Upper lobe of right lung (tissue), 1 donor: ENCODE data around the gene XRCC1. TPM values are rescaled to one million over a fixed set of nuclear protein-coding genes. Genes with fewer than 3 reads are reported as not detected.

Experiments
- ATAC-seq: fragments of 200-7000 bp; cut with Tn5 transposase; one replicate; pipeline ENCODE4 v1.9.1; 2020; ENCODE audit warnings: mild to moderate bottlenecking, moderate library complexity
- DNase-seq: peaks from one replicate; pipeline ENCODE4 v3.0.0-alpha.2; 2020
- H3K27ac ChIP-seq: fragments of 200-600 bp; one replicate; pipeline ENCODE4 v1.8.0; 2022
- H3K27me3 ChIP-seq: fragments of 200-600 bp; one replicate; pipeline ENCODE4 v1.8.0; 2022; ENCODE audit warnings: mild to moderate bottlenecking
- H3K36me3 ChIP-seq: fragments of 200-600 bp; one replicate; pipeline ENCODE4 v1.8.0; 2022
- H3K4me1 ChIP-seq: fragments of 200-600 bp; one replicate; pipeline ENCODE4 v1.8.0; 2022
- H3K4me3 ChIP-seq: fragments of 200-600 bp; one replicate; pipeline ENCODE4 v1.8.0; 2022; ENCODE audit warnings: mild to moderate bottlenecking
- H3K9me3 ChIP-seq: fragments of 200-600 bp; one replicate; pipeline ENCODE4 v1.8.0; 2022
- CTCF ChIP-seq: fragments of 200-600 bp; IDR thresholded peaks from one replicate; pipeline ENCODE4 v1.8.0; 2022; ENCODE audit warnings: antibody characterized with exemption
- intact Hi-C: fragments of 100-400 bp; cut with DNase I; formaldehyde crosslinking; loops from one replicate; pipeline ENCODE4 v1.11.0; 2022
- total RNA-seq: library from RNA; stranded (reverse); fragmentation: NEBNext Ultra II Directional; extraction: Animal tissue kit (Norgen Biotek cat#: 25700); gene quantifications from one replicate; pipeline ENCODE4 v1.2.1, GENCODE V29; 2021
- donor health status: DM: no; HTN: yes; CAD: no; lungs with severe emphysema.

The XRCC1 gene
- total RNA-seq, 1 donor from 2014 or later: 23.8 TPM

DNA sequence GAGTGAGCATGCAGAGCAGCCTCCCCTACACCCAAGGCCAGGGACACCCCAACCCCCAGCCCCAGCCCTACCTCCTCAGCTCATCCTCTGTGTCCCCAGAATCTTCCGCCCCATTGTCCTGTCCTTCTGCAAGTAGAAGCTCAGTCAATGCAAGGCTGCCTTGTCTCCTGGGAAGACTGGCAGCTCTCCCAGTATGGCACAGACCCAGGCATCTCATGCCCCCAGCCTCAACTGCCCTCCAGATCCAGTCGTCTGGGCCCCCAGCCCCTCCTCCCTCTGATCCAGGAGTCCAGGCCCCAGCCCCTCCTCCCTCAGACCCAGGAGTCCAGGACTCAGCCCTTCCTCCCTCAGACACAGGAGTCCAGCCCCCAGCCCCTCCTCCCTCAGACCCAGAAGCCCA, 29.3 kb downstream of the XRCC1 start:
- Histone ChIP-seq H3K27ac (no peak overlapping the region), H3K4me1 (no peaks in the 10 kb centered on the region), H3K36me3 (peaks cover 61% of the 10 kb centered on the region), H3K4me3 (no peak overlapping the region), H3K27me3 (no peaks in the 10 kb centered on the region), H3K9me3 (no peaks in the 10 kb centered on the region)
- no peak for TF ChIP-seq CTCF
- ATAC-seq (no peak), DNase-seq (no peak)
- intact Hi-C loops: no loop called here

GRCh38 chr19:43545276-43545675, 30.1 kb downstream of the XRCC1 start:
- Histone ChIP-seq H3K27me3 (no peaks in the 10 kb centered on the region), H3K4me3 (no peak overlapping the region), H3K27ac (no peak overlapping the region), H3K4me1 (no peaks in the 10 kb centered on the region), H3K36me3 (peaks cover 59% of the 10 kb centered on the region), H3K9me3 (no peaks in the 10 kb centered on the region)
- intact Hi-C loops: no loop called here
- no peak for TF ChIP-seq CTCF
- DNase-seq: no peak
- ATAC-seq: no peak

- no peaks in the 10 kb centered on the region for H3K27me3 ChIP-seq
- peaks cover 57% of the 10 kb centered on the region for H3K36me3 ChIP-seq
- no peak for TF ChIP-seq CTCF
- no peak overlapping the region for H3K27ac ChIP-seq
- no peak for ATAC-seq
- no peak for DNase-seq
- H3K4me1 ChIP-seq: no peaks in the 10 kb centered on the region
- H3K4me3 ChIP-seq: no peak overlapping the region
- intact Hi-C loops: no loop called here
- H3K9me3 ChIP-seq: no peaks in the 10 kb centered on the region
Observed at GRCh38 chr19:43544077-43544476, 31.2 kb downstream of the XRCC1 start.

DNA sequence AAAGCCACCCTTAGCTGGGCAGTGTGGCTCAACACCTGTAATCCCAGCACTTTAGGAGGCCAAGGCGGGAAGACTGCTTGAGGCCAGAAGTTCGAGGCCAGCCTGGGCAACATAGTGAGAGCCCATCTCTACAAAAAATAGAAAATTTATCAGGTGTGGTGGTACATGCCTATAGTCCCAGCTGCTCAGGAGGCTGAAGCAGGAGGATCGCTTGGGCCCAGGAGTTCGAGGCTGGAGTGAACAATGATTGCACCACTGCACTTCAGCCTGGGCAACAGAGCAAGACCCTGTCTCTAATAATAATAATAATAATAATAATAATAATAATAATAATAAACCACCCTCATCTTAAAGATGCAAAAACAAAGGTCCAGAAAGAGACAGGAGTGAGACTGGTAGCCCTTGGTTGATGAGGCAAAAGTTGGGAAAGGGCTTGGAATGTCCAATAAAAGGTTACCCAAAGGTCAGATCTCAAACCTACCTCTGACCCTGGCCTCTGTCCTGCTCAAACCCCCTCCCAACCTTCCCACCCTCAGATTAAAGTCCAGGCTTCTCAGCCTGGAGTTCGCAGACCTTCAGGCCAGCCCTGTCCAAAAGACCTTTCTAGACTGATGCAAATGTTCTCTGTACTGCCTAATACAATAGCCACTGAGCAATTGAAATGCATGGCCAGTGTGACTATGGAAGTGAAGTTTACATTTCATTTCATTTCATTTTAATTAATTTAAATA, 33.2 kb downstream of the XRCC1 start:
- H3K4me1 ChIP-seq: no peaks in the 10 kb centered on the region
- H3K4me3 ChIP-seq: no peak overlapping the region
- H3K9me3 ChIP-seq: no peaks in the 10 kb centered on the region
- H3K36me3 ChIP-seq: peaks cover 68% of the 10 kb centered on the region
- no peak overlapping the region for H3K27ac ChIP-seq
- intact Hi-C loops: no loop called here
- no peak for TF ChIP-seq CTCF
- no peaks in the 10 kb centered on the region for H3K27me3 ChIP-seq
- no peak for ATAC-seq
- no peak for DNase-seq

DNA sequence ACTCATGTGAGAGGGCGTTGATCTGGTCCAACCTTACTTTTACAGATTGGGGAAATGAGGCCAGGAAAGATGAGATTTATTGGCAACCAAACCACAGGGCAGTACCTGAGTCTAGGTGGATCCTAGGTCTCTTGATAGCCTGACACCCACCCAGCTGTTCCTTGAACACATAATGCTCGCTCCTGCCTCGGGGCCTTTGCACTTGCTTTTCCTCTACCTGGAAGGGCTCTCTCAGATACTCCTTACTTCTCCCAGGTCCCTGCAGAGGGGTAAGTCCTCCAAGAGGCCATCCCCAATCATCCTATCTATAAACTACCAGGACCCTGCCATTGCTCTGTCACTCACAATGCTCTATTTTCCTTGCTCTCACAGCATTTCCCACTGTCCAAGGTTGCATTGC, 34.9 kb downstream of the XRCC1 start:
- Histone ChIP-seq H3K27ac (no peak overlapping the region), H3K36me3 (peaks cover 65% of the 10 kb centered on the region), H3K4me1 (no peaks in the 10 kb centered on the region), H3K4me3 (no peak overlapping the region), H3K9me3 (no peaks in the 10 kb centered on the region), H3K27me3 (no peaks in the 10 kb centered on the region)
- DNase-seq: no peak
- ATAC-seq: no peak
- intact Hi-C loops: no loop called here
- no peak for TF ChIP-seq CTCF

DNA sequence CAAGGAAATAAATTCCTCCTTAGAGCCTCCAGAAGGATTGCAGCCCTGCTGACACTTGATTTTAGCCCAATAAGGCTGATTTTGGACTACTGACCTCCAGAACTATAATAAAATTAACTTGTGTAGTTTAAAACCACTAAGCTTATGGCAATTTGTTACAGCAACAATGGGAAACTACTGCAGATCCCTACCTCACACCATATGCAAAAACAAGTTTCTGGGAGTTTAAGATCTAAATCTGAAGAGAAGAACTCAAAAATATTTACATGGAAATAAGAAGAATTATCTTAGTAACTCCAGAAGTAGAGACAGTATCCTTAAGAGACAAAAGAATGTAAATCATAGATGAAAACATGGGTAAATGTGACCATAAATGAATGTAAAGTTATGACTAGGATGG, 36.4 kb downstream of the XRCC1 start:
- H3K27ac ChIP-seq: no peak overlapping the region
- intact Hi-C loops: no loop called here
- DNase-seq: no peak
- H3K4me3 ChIP-seq: no peak overlapping the region
- H3K36me3 ChIP-seq: peaks cover 56% of the 10 kb centered on the region
- no peak for TF ChIP-seq CTCF
- no peaks in the 10 kb centered on the region for H3K9me3 ChIP-seq
- ATAC-seq: no peak
- no peaks in the 10 kb centered on the region for H3K27me3 ChIP-seq
- H3K4me1 ChIP-seq: no peaks in the 10 kb centered on the region
